H1 (cell line): ENCODE measurements around the gene NDUFB5. TPM values are rescaled to one million over a fixed set of nuclear protein-coding genes. Genes with fewer than 3 reads are reported as not detected.

Experiments
- CTCF ChIA-PET: fragments of 300-600 bp; sonication (Branson Sonifier 250); formaldehyde crosslinking; loops from one replicate; lab custom pipeline; 2021; ENCODE audit not compliant: partially characterized antibody; lab: Charles Lee
- POLR2A ChIA-PET: fragments of 300-600 bp; sonication (Branson Sonifier 250); formaldehyde crosslinking; loops from one replicate; lab custom pipeline; 2021; ENCODE audit warnings: inconsistent platforms; ENCODE audit not compliant: partially characterized antibody; lab: Charles Lee
- DNase-seq, 2 experiments: peaks; one replicate each; pipeline versions ENCODE4 v3.0.0 to v3.0.0-alpha.2; 2010 to 2022; ENCODE audit warnings: low spot score in 2 of 2, low read depth in 1 of 2, mixed read lengths in 1 of 2
- FAIRE-seq: peaks from 2 replicates; lab custom pipeline; 2011; peaks lifted over from hg19 to GRCh38; lab: Jason Lieb, UNC
- H2AFZ ChIP-seq: 2 replicates; pipeline ENCODE4 v1.8.1; 2012; ENCODE audit warnings: low read length, inconsistent platforms
- H2AK5ac ChIP-seq: 2 replicates; pipeline ENCODE4 v1.6.1; 2013; ENCODE audit warnings: low read depth, low read length
- H2BK120ac ChIP-seq: replicated peaks from 2 replicates; pipeline ENCODE3; 2013; ENCODE audit warnings: low read depth, low read length, inconsistent platforms
- H2BK12ac ChIP-seq: 2 replicates; pipeline ENCODE4 v1.6.1; 2013; ENCODE audit warnings: low read depth, low read length
- H2BK15ac ChIP-seq: 2 replicates; pipeline ENCODE4 v1.6.1; 2013; ENCODE audit warnings: low read length
- H2BK20ac ChIP-seq: 2 replicates; pipeline ENCODE4 v1.6.1; 2013; ENCODE audit warnings: low read length
- H2BK5ac ChIP-seq: 2 replicates; pipeline ENCODE4 v1.6.1; 2013; ENCODE audit warnings: low read depth, low read length
- H3K14ac ChIP-seq: 2 replicates; pipeline ENCODE4 v1.6.1; 2013; ENCODE audit warnings: inconsistent platforms; ENCODE audit not compliant: insufficient read length
- H3K18ac ChIP-seq: 2 replicates; pipeline ENCODE4 v1.6.1; 2013; ENCODE audit warnings: low read length; ENCODE audit errors: extremely low read depth
- H3K23ac ChIP-seq: 2 replicates; pipeline ENCODE4 v1.6.1; 2013; ENCODE audit warnings: inconsistent platforms; ENCODE audit not compliant: insufficient read length
- H3K23me2 ChIP-seq: 2 replicates; pipeline ENCODE4 v1.6.1; 2013; ENCODE audit warnings: low read depth, low read length
- H3K27ac ChIP-seq: 2 replicates; pipeline ENCODE4 v1.6.1; 2011; ENCODE audit warnings: low read depth, low read length, inconsistent platforms
- H3K27me3 ChIP-seq, 4 experiments: replicated peaks in 1 of 4; 1 replicate in 1 of 4; 2 replicates in 3 of 4; pipeline versions ENCODE4 v1.6.1 to v1.8.1; 2011 to 2013; ENCODE audit warnings: low read length in 3 of 4, mild to moderate bottlenecking in 3 of 4, inconsistent platforms in 2 of 4, mixed read lengths in 2 of 4, moderate library complexity in 1 of 4; ENCODE audit not compliant: control insufficient read depth in 3 of 4, insufficient read depth in 3 of 4; ENCODE audit errors: extremely low read depth in 1 of 4
- H3K36me3 ChIP-seq, 4 experiments: 2 replicates each; pipeline versions ENCODE4 v1.6.1 to v1.8.1; 2011 to 2013; ENCODE audit warnings: mild to moderate bottlenecking in 4 of 4, low read length in 3 of 4, moderate library complexity in 2 of 4, control low read depth in 1 of 4, inconsistent platforms in 1 of 4; ENCODE audit not compliant: insufficient read depth in 4 of 4, control insufficient read depth in 2 of 4
- H3K4ac ChIP-seq: replicated peaks from 2 replicates; pipeline ENCODE3; 2013; ENCODE audit warnings: low read length, low read depth, mixed read lengths, inconsistent platforms; ENCODE audit not compliant: insufficient read length
- H3K4me1 ChIP-seq, 4 experiments: replicated peaks in 1 of 4; 1 replicate in 1 of 4; 2 replicates in 3 of 4; pipeline versions ENCODE4 v1.6.1 to v1.8.1; 2011 to 2013; ENCODE audit warnings: low read length in 3 of 4, inconsistent platforms in 2 of 4, mixed read lengths in 1 of 4; ENCODE audit not compliant: insufficient read depth in 4 of 4, control insufficient read depth in 3 of 4
- H3K4me2 ChIP-seq, 2 experiments: 2 replicates each; pipeline versions ENCODE4 v1.6.1 to v1.8.1; 2011 to 2013; ENCODE audit warnings: low read depth in 2 of 2, low read length in 2 of 2, control low read depth in 1 of 2, inconsistent platforms in 1 of 2, mild to moderate bottlenecking in 1 of 2; ENCODE audit not compliant: insufficient read depth in 1 of 2
- H3K4me3 ChIP-seq, 4 experiments: fragments of 200-600, 300-600 bp in 1 of 4; sonication (generic), shearing (Covaris generic), sonication (Bioruptor Twin) in 1 of 4; 2 replicates each; pipeline versions ENCODE4 v1.5.1 to v1.8.1; 2011 to 2016; ENCODE audit warnings: low read length in 4 of 4, low read depth in 3 of 4, control low read depth in 2 of 4, inconsistent platforms in 2 of 4, mild to moderate bottlenecking in 2 of 4, mixed read lengths in 1 of 4, moderate library complexity in 1 of 4; ENCODE audit not compliant: insufficient read depth in 2 of 4; ENCODE audit errors: extremely low read depth in 1 of 4
- H3K56ac ChIP-seq: replicated peaks from 2 replicates; pipeline ENCODE3; 2013; ENCODE audit warnings: low read depth, mild to moderate bottlenecking, mixed read lengths, low read length, inconsistent platforms; ENCODE audit not compliant: insufficient read length
- H3K79me1 ChIP-seq: 2 replicates; pipeline ENCODE4 v1.6.1; 2013; ENCODE audit warnings: low read depth, low read length, control low read depth
- H3K79me2 ChIP-seq, 2 experiments: 2 replicates each; pipeline versions ENCODE4 v1.6.1 to v1.8.1; 2012 to 2013; ENCODE audit warnings: low read length in 2 of 2, mild to moderate bottlenecking in 2 of 2, inconsistent platforms in 1 of 2; ENCODE audit not compliant: insufficient read depth in 2 of 2, control insufficient read depth in 1 of 2
- H3K9ac ChIP-seq, 4 experiments: replicated peaks in 1 of 4; 1 replicate in 1 of 4; 2 replicates in 3 of 4; pipeline versions ENCODE4 v1.6.1 to v1.8.1; 2011 to 2013; ENCODE audit warnings: low read depth in 3 of 4, low read length in 3 of 4, control low read depth in 2 of 4, mild to moderate bottlenecking in 2 of 4, moderate library complexity in 2 of 4, inconsistent platforms in 1 of 4; ENCODE audit errors: extremely low read depth in 1 of 4
- H3K9me3 ChIP-seq, 2 experiments: 2 replicates each; pipeline versions ENCODE4 v1.6.1 to v1.8.1; 2012 to 2013; ENCODE audit warnings: mild to moderate bottlenecking in 2 of 2, moderate library complexity in 2 of 2, control low read depth in 1 of 2, inconsistent platforms in 1 of 2, low read depth in 1 of 2, low read length in 1 of 2, mixed read lengths in 1 of 2; ENCODE audit not compliant: insufficient read depth in 2 of 2
- H4K20me1 ChIP-seq, 2 experiments: replicated peaks in 1 of 2; 2 replicates each; pipeline versions ENCODE3 to v1.8.1; 2011 to 2013; ENCODE audit warnings: inconsistent platforms in 2 of 2, low read length in 2 of 2, mild to moderate bottlenecking in 1 of 2; ENCODE audit not compliant: insufficient read depth in 2 of 2, control insufficient read depth in 1 of 2
- H4K5ac ChIP-seq: 2 replicates; pipeline ENCODE4 v1.6.1; 2013; ENCODE audit warnings: low read length, low read depth, mixed read lengths, inconsistent platforms; ENCODE audit not compliant: insufficient read length
- H4K8ac ChIP-seq: 2 replicates; pipeline ENCODE4 v1.8.0; 2013; ENCODE audit warnings: mild to moderate bottlenecking, moderate library complexity, low read length, inconsistent platforms; ENCODE audit not compliant: insufficient read depth; ENCODE audit errors: extremely low read depth
- H4K91ac ChIP-seq: replicated peaks from 2 replicates; pipeline ENCODE3; 2013; ENCODE audit warnings: low read length, mixed read lengths, inconsistent platforms; ENCODE audit not compliant: insufficient read length
- BCL11A ChIP-seq, 2 experiments: IDR thresholded peaks; one replicate each; pipeline ENCODE4 v1.6.1; 2011; ENCODE audit warnings: low read depth in 2 of 2, low read length in 2 of 2, mild to moderate bottlenecking in 2 of 2
- CHD1 ChIP-seq: IDR thresholded peaks from 2 replicates; pipeline ENCODE4 v1.6.1; 2012; ENCODE audit warnings: low read depth, low read length, improper control_type of control experiment
- CTCF ChIP-seq, 3 experiments: IDR thresholded peaks; 1 replicate in 2 of 3; 2 replicates in 1 of 3; pipeline versions ENCODE4 v1.5.1 to v1.6.1; 2011; ENCODE audit warnings: low read length in 3 of 3, mild to moderate bottlenecking in 3 of 3, inconsistent platforms in 2 of 3, low read depth in 1 of 3, moderate library complexity in 1 of 3; ENCODE audit not compliant: insufficient read depth in 1 of 3; ENCODE audit errors: control extremely low read depth in 1 of 3
- EGR1 ChIP-seq: IDR thresholded peaks from 2 replicates; pipeline ENCODE4 v1.6.1; 2011; ENCODE audit warnings: low read depth, low read length, borderline replicate concordance
- JUN ChIP-seq: IDR thresholded peaks from 2 replicates; pipeline ENCODE4 v1.6.1; 2011; ENCODE audit warnings: low read depth, mild to moderate bottlenecking, improper control_type of control experiment, low read length
- MAX ChIP-seq: IDR thresholded peaks from 2 replicates; pipeline ENCODE4 v1.6.1; 2012; ENCODE audit warnings: inconsistent platforms
- NRF1 ChIP-seq: IDR thresholded peaks from 2 replicates; pipeline ENCODE4 v1.6.1; 2011; ENCODE audit warnings: mild to moderate bottlenecking, low read depth, low read length, improper control_type of control experiment
- SP2 ChIP-seq: IDR thresholded peaks from 2 replicates; pipeline ENCODE4 v1.6.1; 2012; ENCODE audit warnings: mild to moderate bottlenecking, low read length, inconsistent platforms
- TAF7 ChIP-seq: optimal IDR thresholded peaks from 2 replicates; pipeline ENCODE3; 2011; ENCODE audit warnings: low read depth, mild to moderate bottlenecking, inconsistent platforms, low read length, moderate library complexity, borderline replicate concordance
- TEAD4 ChIP-seq: IDR thresholded peaks from 2 replicates; pipeline ENCODE4 v1.6.1; 2012; ENCODE audit warnings: low read depth, low read length, inconsistent platforms, mixed read lengths
- USF2 ChIP-seq: IDR thresholded peaks from 2 replicates; pipeline ENCODE4 v1.6.1; 2011; ENCODE audit warnings: low read length, improper control_type of control experiment
- WGBS, 2 experiments: shearing (Covaris generic) in 1 of 2; methylation state at CpG; one replicate each; pipeline versions ENCODE4 v1.1.6 to v1.1.7; 2013 to 2015; ENCODE audit warnings: low lambda C conversion rate in 2 of 2, mixed read lengths in 2 of 2, inconsistent platforms in 1 of 2, low coverage in 1 of 2, missing lambda C conversion rate in 1 of 2; ENCODE audit not compliant: insufficient replicate concordance in 2 of 2, insufficient coverage in 1 of 2, insufficient read length in 1 of 2; ENCODE audit errors: extremely low coverage in 1 of 2, missing lambda C conversion rate in 1 of 2; 5-methylcytosine and 5-hydroxymethylcytosine counted together
- polyA plus RNA-seq, 7 experiments: library from polyadenylated mRNA; depleted of rRNA in 3 of 7; stranded (reverse) in 5 of 7; unstranded in 2 of 7; fragments of >200 nt in 5 of 7; fragments of 200-250 nt in 2 of 7; gene quantifications; 1 replicate in 5 of 7; 2 replicates in 1 of 7; 4 replicates in 1 of 7; pipeline versions ENCODE4 v1.2.1 to v1.2.3, GENCODE V29; 2011 to 2013; ENCODE audit warnings: missing spikeins in 2 of 7, mixed read lengths in 2 of 7
- total RNA-seq: library from RNA; stranded (reverse); fragmentation: NEBNext Ultra II Directional; extraction: Animal tissue kit (Norgen Biotek cat#: 25700); gene quantifications from 2 replicates; pipeline ENCODE4 v1.2.1, GENCODE V29; 2021

The NDUFB5 gene
- total and polyA plus RNA-seq, 2 of the 8 experiments (the other 6 are each of a cell fraction or from before 2014, with no cell fraction given), result 46.1 to 85.8 TPM

- ChIA-PET POLR2A (interaction anchor here (1.5 to 2.1 kb wide), 2 partner anchors 22 to 64 kb away, joined by 3 to 5 read pairs; no protein-coding TSS in a partner anchor), CTCF (no interaction called here)
- no peak overlapping the region for H4K91ac ChIP-seq
- H3K14ac ChIP-seq, result no peak overlapping the region
- peak overlapping the region in 1 of 2 experiments; percentile 76; a peak in 1 of 4 replicates for H3K4me2 ChIP-seq
- H2AK5ac ChIP-seq, result no peak overlapping the region
- peaks cover 22% of the 10 kb centered on the region for H3K79me1 ChIP-seq
- H3K27ac ChIP-seq, result no peak overlapping the region
- no peak overlapping the region for H3K4me3 ChIP-seq
- H3K79me2 ChIP-seq, result peaks cover 7 to 59% of the 10 kb centered on the region in 2 experiments
- H2BK120ac ChIP-seq, result no peak overlapping the region
- H2AFZ ChIP-seq, result no peak overlapping the region
- H3K18ac ChIP-seq, result no peak overlapping the region
- peaks cover 0 to 8% of the 10 kb centered on the region in 2 experiments for H4K20me1 ChIP-seq
- H4K5ac ChIP-seq, result no peak overlapping the region
- no peak overlapping the region for H2BK20ac ChIP-seq
- H3K36me3 ChIP-seq, result no peaks in the 10 kb centered on the region
- no peak overlapping the region for H3K23ac ChIP-seq
- H3K9me3 ChIP-seq, result no peaks in the 10 kb centered on the region
- H3K9ac ChIP-seq, result no peak overlapping the region
- H4K8ac ChIP-seq, result no peak overlapping the region
- H3K4ac ChIP-seq, result no peak overlapping the region
- no peak overlapping the region for H2BK12ac ChIP-seq
- H3K4me1 ChIP-seq, result peaks cover 3 to 11% (median 5%) of the 10 kb centered on the region in 4 experiments; a peak in 6 of 7 replicates
- peaks cover 5% of the 10 kb centered on the region; the same call in 1 of the 2 replicates for H3K23me2 ChIP-seq
- no peak overlapping the region for H2BK15ac ChIP-seq
- FAIRE-seq (no peak), DNase-seq (no peak)
- H3K27me3 ChIP-seq, result no peaks in the 10 kb centered on the region
- WGBS, 2 experiments, result 87 to 100% methylated on average over 1 to 2 of the region's 2 CpGs
- no peak overlapping the region for H2BK5ac ChIP-seq
- H3K56ac ChIP-seq, result no peak overlapping the region
- TF ChIP-seq CHD1, result no peak
- TF ChIP-seq NRF1, result no peak
- no peak for TF ChIP-seq CTCF (IDR thresholded peaks at IDR 0.05; ENCODE audit: control extremely low read depth in 1 of 3, insufficient read depth in 1 of 3, low read depth in 1 of 3, low read length in 3 of 3)
- TF ChIP-seq USF2, result no peak
- TF ChIP-seq TAF7, result no peak
- TF ChIP-seq TEAD4, result no peak
- no peak for TF ChIP-seq MAX
- TF ChIP-seq EGR1, result no peak
- TF ChIP-seq JUN, result no peak
- no peak for TF ChIP-seq SP2
- TF ChIP-seq BCL11A (IDR thresholded peaks at IDR 0.05; ENCODE audit: low read depth in 2 of 2, low read length in 2 of 2), result no peak
Observed at GRCh38 chr3:179655236-179655635, 50.6 kb downstream of the NDUFB5 start.
